Peyer's patch (tissue), 4 donors: Measurements from ENCODE around the gene TLR9.

ENCODE experiments used
- POLR2A ChIP-seq, 2 donors: fragments of 450-650 bp; IDR thresholded peaks; one replicate each; pipeline ENCODE4 v1.5.1; 2017; ENCODE audit warnings: antibody characterized with exemption in 2 of 2, mild to moderate bottlenecking in 2 of 2, moderate library complexity in 2 of 2
- TF ChIP-seq, protein P1 (sequence below), 6 experiments: fragments of 450-650 bp in 4 of 6; fragments of 200-600 bp in 2 of 6; sonication (generic) in 1 of 6; IDR thresholded peaks; one replicate each; pipeline ENCODE4 v1.5.1; 2017 to 2019; ENCODE audit warnings: antibody characterized with exemption in 6 of 6, mild to moderate bottlenecking in 3 of 6, moderate library complexity in 1 of 6

DNA sequence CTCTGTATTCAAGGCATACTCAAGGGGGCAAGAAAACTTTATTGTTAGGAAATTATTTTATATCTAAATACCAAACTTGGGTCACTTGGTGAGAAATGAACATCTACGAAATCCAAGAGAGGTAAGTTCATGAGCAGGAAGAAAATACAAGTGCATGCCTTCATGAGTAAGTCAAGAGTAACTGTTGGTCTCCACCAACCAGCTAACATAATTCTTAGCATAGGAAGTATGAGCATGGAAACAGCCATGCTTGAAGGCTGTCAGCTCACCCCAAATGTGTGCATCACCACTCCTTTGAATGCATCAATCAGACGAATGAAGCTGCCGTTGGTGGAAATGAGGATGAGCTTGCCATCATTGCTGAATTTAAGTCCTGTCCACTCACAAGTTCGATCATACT, 34.0 kb upstream of the TLR9 start:
- TF ChIP-seq POLR2A (IDR thresholded peaks at IDR 0.05), result no peak
- TF ChIP-seq, protein P1, sequence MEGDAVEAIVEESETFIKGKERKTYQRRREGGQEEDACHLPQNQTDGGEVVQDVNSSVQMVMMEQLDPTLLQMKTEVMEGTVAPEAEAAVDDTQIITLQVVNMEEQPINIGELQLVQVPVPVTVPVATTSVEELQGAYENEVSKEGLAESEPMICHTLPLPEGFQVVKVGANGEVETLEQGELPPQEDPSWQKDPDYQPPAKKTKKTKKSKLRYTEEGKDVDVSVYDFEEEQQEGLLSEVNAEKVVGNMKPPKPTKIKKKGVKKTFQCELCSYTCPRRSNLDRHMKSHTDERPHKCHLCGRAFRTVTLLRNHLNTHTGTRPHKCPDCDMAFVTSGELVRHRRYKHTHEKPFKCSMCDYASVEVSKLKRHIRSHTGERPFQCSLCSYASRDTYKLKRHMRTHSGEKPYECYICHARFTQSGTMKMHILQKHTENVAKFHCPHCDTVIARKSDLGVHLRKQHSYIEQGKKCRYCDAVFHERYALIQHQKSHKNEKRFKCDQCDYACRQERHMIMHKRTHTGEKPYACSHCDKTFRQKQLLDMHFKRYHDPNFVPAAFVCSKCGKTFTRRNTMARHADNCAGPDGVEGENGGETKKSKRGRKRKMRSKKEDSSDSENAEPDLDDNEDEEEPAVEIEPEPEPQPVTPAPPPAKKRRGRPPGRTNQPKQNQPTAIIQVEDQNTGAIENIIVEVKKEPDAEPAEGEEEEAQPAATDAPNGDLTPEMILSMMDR (IDR thresholded peaks at IDR 0.05), result no peak
